Activated CD4-positive, alpha-beta T cell treated with anti-CD3 and anti-CD28 coated beads for 36 hours (primary cell): Measurements from ENCODE around the gene PRSS12. TPM values are rescaled to one million over a fixed set of nuclear protein-coding genes. Genes with fewer than 3 reads are reported as not detected.

Source experiments
- ATAC-seq: fragments of 200-7000 bp; cut with Tn5 transposase; one replicate; pipeline ENCODE4 v1.10.0; 2021; ENCODE audit warnings: mild to moderate bottlenecking, moderate library complexity
- CTCF ChIA-PET: fragments of 350-600 bp; sonication (Branson Sonifier 250); formaldehyde crosslinking; loops from one replicate; lab custom pipeline; 2021; ENCODE audit warnings: antibody characterized with exemption; lab: Charles Lee
- POLR2A ChIA-PET: fragments of 350-600 bp; sonication (Branson Sonifier 250); formaldehyde crosslinking; loops from one replicate; lab custom pipeline; 2021; ENCODE audit warnings: antibody characterized with exemption, inconsistent platforms; lab: Charles Lee
- DNase-seq: peaks from one replicate; pipeline ENCODE4 v3.0.0-alpha.2; 2020
- H3K27ac Mint-ChIP-seq: one replicate; pipeline ENCODE4 v1.8.0; 2021; ENCODE audit warnings: mixed read lengths
- H3K27me3 Mint-ChIP-seq: one replicate; pipeline ENCODE4 v1.8.0; 2021; ENCODE audit warnings: mixed read lengths
- H3K36me3 Mint-ChIP-seq: one replicate; pipeline ENCODE4 v1.8.0; 2021; ENCODE audit warnings: low read depth, mixed read lengths
- H3K4me1 Mint-ChIP-seq: one replicate; pipeline ENCODE4 v1.8.0; 2021; ENCODE audit warnings: mixed read lengths
- H3K4me3 Mint-ChIP-seq: one replicate; pipeline ENCODE4 v1.8.0; 2021; ENCODE audit warnings: mild to moderate bottlenecking, moderate library complexity, mixed read lengths
- H3K9me3 Mint-ChIP-seq: one replicate; pipeline ENCODE4 v1.8.0; 2021; ENCODE audit warnings: low read depth, mixed read lengths
- intact Hi-C, 2 experiments: fragments of 100-400 bp; cut with DNase I in 1 of 2; cut with micrococcal nuclease in 1 of 2; formaldehyde crosslinking; loops; one replicate each; pipeline versions ENCODE4 v1.14.2 to v1.15.1; 2022 to 2024; cut with DNase I, micrococcal nuclease
- total RNA-seq, 2 experiments: library from RNA; stranded (reverse); gene quantifications; one replicate each; pipeline ENCODE4 v1.2.3, GENCODE V29; 2021

The PRSS12 gene
- total RNA-seq, 2 experiments from 2014 or later, result not detected

GRCh38 chr4:118285931-118286330 is 66.9 kb downstream of the PRSS12 start:
- no peaks in the 10 kb centered on the region for H3K27me3 Mint-ChIP-seq
- no peaks in the 10 kb centered on the region for H3K9me3 Mint-ChIP-seq
- intact Hi-C loops, result no loop called here
- H3K36me3 Mint-ChIP-seq, result peaks cover 23% of the 10 kb centered on the region
- H3K4me3 Mint-ChIP-seq, result no peak overlapping the region
- H3K27ac Mint-ChIP-seq, result no peak overlapping the region
- CTCF ChIA-PET, result no interaction called here
- H3K4me1 Mint-ChIP-seq, result peaks cover 18% of the 10 kb centered on the region
- ATAC-seq (no peak), DNase-seq (no peak)
- POLR2A ChIA-PET, result no interaction called here

GRCh38 chr4:118284169-118284568 is 68.6 kb downstream of the PRSS12 start:
- peaks cover 20% of the 10 kb centered on the region for H3K4me1 Mint-ChIP-seq
- H3K36me3 Mint-ChIP-seq, result peaks cover 40% of the 10 kb centered on the region
- DNase-seq (no peak), ATAC-seq (peak; percentile 23)
- no peaks in the 10 kb centered on the region for H3K9me3 Mint-ChIP-seq
- no peak overlapping the region for H3K4me3 Mint-ChIP-seq
- H3K27ac Mint-ChIP-seq, result no peak overlapping the region
- intact Hi-C loops, result loop anchor here in 1 of 2 experiments (5.0 kb wide), 1 partner anchor 553 kb away; the partner anchor contains the start of gene SEC24D
- POLR2A ChIA-PET, result no interaction called here
- H3K27me3 Mint-ChIP-seq, result no peaks in the 10 kb centered on the region
- CTCF ChIA-PET, result interaction anchor here (0.6 to 1.3 kb wide), 3 partner anchors 13 to 67 kb away, joined by 3 read pairs; no protein-coding TSS in a partner anchor

GRCh38 chr4:118282692-118283091 is 70.1 kb downstream of the PRSS12 start:
- ChIA-PET POLR2A (no interaction called here), CTCF (interaction anchor here (1.3 to 2.7 kb wide), 2 partner anchors 69 to 71 kb away, joined by 3 to 8 read pairs; partner anchors contain the start of gene PRSS12)
- H3K9me3 Mint-ChIP-seq, result no peaks in the 10 kb centered on the region
- H3K36me3 Mint-ChIP-seq, result peaks cover 46% of the 10 kb centered on the region
- intact Hi-C loops, result loop anchor here in 1 of 2 experiments (5.0 kb wide), 1 partner anchor 555 kb away; the partner anchor contains the start of gene SEC24D
- no peak for ATAC-seq
- peaks cover 26% of the 10 kb centered on the region for H3K4me1 Mint-ChIP-seq
- no peaks in the 10 kb centered on the region for H3K27me3 Mint-ChIP-seq
- DNase-seq, result peak; percentile 27
- no peak overlapping the region for H3K4me3 Mint-ChIP-seq
- H3K27ac Mint-ChIP-seq, result peak overlapping the region; percentile 45

GRCh38 chr4:118281611-118282442 is 71.0 kb downstream of the PRSS12 start:
- ChIA-PET POLR2A (no interaction called here), CTCF (interaction anchor here (2.7 kb wide), 1 partner anchor 72 kb away, joined by 8 read pairs; the partner anchor contains the start of gene PRSS12)
- Mint-ChIP-seq H3K9me3 (no peaks in the 10 kb centered on the region), H3K4me3 (peak overlapping the region; percentile 96), H3K36me3 (peaks cover 46% of the 10 kb centered on the region), H3K27me3 (no peaks in the 10 kb centered on the region), H3K27ac (peak overlapping the region; percentile 99), H3K4me1 (peaks cover 35% of the 10 kb centered on the region)
- ATAC-seq (no peak), DNase-seq (no peak)
- intact Hi-C loops, result loop anchor here in 1 of 2 experiments (5.0 kb wide), 1 partner anchor 555 kb away; the partner anchor contains the start of gene SEC24D

GRCh38 chr4:118280501-118281218 is 72.1 kb downstream of the PRSS12 start:
- DNase-seq (peak; percentile 61), ATAC-seq (no peak)
- intact Hi-C loops, result loop anchor here in 1 of 2 experiments (5.0 kb wide), 1 partner anchor 557 kb away; the partner anchor contains the start of gene SEC24D
- Mint-ChIP-seq H3K27me3 (no peaks in the 10 kb centered on the region), H3K4me3 (peak overlapping the region; percentile 96), H3K36me3 (peaks cover 46% of the 10 kb centered on the region), H3K9me3 (no peaks in the 10 kb centered on the region), H3K4me1 (peaks cover 37% of the 10 kb centered on the region), H3K27ac (peak overlapping the region; percentile 99)
- CTCF ChIA-PET, result interaction anchor here (2.7 kb wide), 1 partner anchor 73 kb away, joined by 8 read pairs; the partner anchor contains the start of gene PRSS12
- POLR2A ChIA-PET, result no interaction called here

GRCh38 chr4:118279920-118280432 is 72.8 kb downstream of the PRSS12 start:
- ChIA-PET CTCF (interaction anchor here (0.9 to 2.7 kb wide), 2 partner anchors 9 to 74 kb away, joined by 4 to 8 read pairs; partner anchors contain the start of gene PRSS12), POLR2A (no interaction called here)
- intact Hi-C loops, result loop anchor here (1.0 to 5.0 kb wide), 7 partner anchors 73 to 1172 kb away; partner anchors contain the start of genes PRSS12 (in 2 of the 2), SEC24D (in 2 of the 2), METTL14 (in 1 of the 2) and USP53 (in 1 of the 2)
- Mint-ChIP-seq H3K27me3 (no peaks in the 10 kb centered on the region), H3K27ac (peak overlapping the region; percentile 99), H3K4me3 (peak overlapping the region; percentile 96), H3K4me1 (peaks cover 37% of the 10 kb centered on the region), H3K36me3 (peaks cover 46% of the 10 kb centered on the region), H3K9me3 (no peaks in the 10 kb centered on the region)
- DNase-seq (no peak), ATAC-seq (no peak)

GRCh38 chr4:118279328-118279727 is 73.5 kb downstream of the PRSS12 start:
- CTCF ChIA-PET, result interaction anchor here (0.7 to 0.9 kb wide), 2 partner anchors 9 to 14 kb away, joined by 4 read pairs; no protein-coding TSS in a partner anchor

GRCh38 chr4:118278473-118279274 is 74.1 kb downstream of the PRSS12 start:
- H3K36me3 Mint-ChIP-seq, result peaks cover 46% of the 10 kb centered on the region
- no peaks in the 10 kb centered on the region for H3K27me3 Mint-ChIP-seq
- ChIA-PET POLR2A (no interaction called here), CTCF (interaction anchor here (0.7 to 0.9 kb wide), 2 partner anchors 8 to 13 kb away, joined by 4 read pairs; no protein-coding TSS in a partner anchor)
- intact Hi-C loops, result loop anchor here (1.0 to 5.0 kb wide), 7 partner anchors 74 to 1174 kb away; partner anchors contain the start of genes PRSS12 (in 2 of the 2), METTL14 (in 1 of the 2), SEC24D (in 1 of the 2) and USP53 (in 1 of the 2)
- peak overlapping the region; percentile 99 for H3K27ac Mint-ChIP-seq
- H3K4me3 Mint-ChIP-seq, result peak overlapping the region; percentile 96
- H3K4me1 Mint-ChIP-seq, result peaks cover 37% of the 10 kb centered on the region
- H3K9me3 Mint-ChIP-seq, result no peaks in the 10 kb centered on the region
- ATAC-seq (peak; percentile 96), DNase-seq (peak; percentile 99)

More at GRCh38 chr4:118279328-118279727, 73.5 kb downstream of the PRSS12 start:
- Mint-ChIP-seq H3K27me3 (no peaks in the 10 kb centered on the region), H3K36me3 (peaks cover 46% of the 10 kb centered on the region), H3K4me1 (peaks cover 37% of the 10 kb centered on the region), H3K27ac (peak overlapping the region; percentile 99), H3K9me3 (no peaks in the 10 kb centered on the region), H3K4me3 (peak overlapping the region; percentile 96)
- no peak for ATAC-seq
- POLR2A ChIA-PET, result no interaction called here
- intact Hi-C loops, result loop anchor here (1.0 to 5.0 kb wide), 6 partner anchors 73 to 1173 kb away; partner anchors contain the start of genes PRSS12 (in 2 of the 2), METTL14 (in 1 of the 2), SEC24D (in 1 of the 2) and USP53 (in 1 of the 2)
- DNase-seq, result no peak

GRCh38 chr4:118277243-118277642 is 75.6 kb downstream of the PRSS12 start:
- ATAC-seq (no peak), DNase-seq (peak; percentile 12)
- Mint-ChIP-seq H3K27me3 (no peaks in the 10 kb centered on the region), H3K4me1 (peaks cover 29% of the 10 kb centered on the region), H3K4me3 (peak overlapping the region; percentile 96), H3K27ac (peak overlapping the region; percentile 99), H3K36me3 (peaks cover 37% of the 10 kb centered on the region), H3K9me3 (no peaks in the 10 kb centered on the region)
- intact Hi-C loops, result loop anchor here in 1 of 2 experiments (1.0 to 5.0 kb wide), 2 partner anchors 12 to 1175 kb away; no protein-coding TSS in a partner anchor
- ChIA-PET CTCF (interaction anchor here (0.8 kb wide), 1 partner anchor 76 kb away, joined by 3 read pairs; the partner anchor contains the start of gene PRSS12), POLR2A (no interaction called here)

GRCh38 chr4:118276580-118276979 is 76.2 kb downstream of the PRSS12 start:
- ATAC-seq, result no peak
- ChIA-PET POLR2A (no interaction called here), CTCF (no interaction called here)
- H3K36me3 Mint-ChIP-seq, result peaks cover 30% of the 10 kb centered on the region
- H3K4me3 Mint-ChIP-seq, result no peak overlapping the region
- no peaks in the 10 kb centered on the region for H3K27me3 Mint-ChIP-seq
- intact Hi-C loops, result loop anchor here in 1 of 2 experiments (5.0 kb wide), 1 partner anchor 1176 kb away; no protein-coding TSS in a partner anchor
- H3K4me1 Mint-ChIP-seq, result peaks cover 24% of the 10 kb centered on the region
- no peak for DNase-seq
- no peaks in the 10 kb centered on the region for H3K9me3 Mint-ChIP-seq
- H3K27ac Mint-ChIP-seq, result no peak overlapping the region
